PC-3 (cell line): Measurements from ENCODE around the gene TNNC2. TPM values are rescaled to one million over a fixed set of nuclear protein-coding genes. Genes with fewer than 3 reads are reported as not detected.
A peak's percentile ranks its signal among the peaks of the same experiment; 100 is the strongest.

ENCODE experiments used
- ATAC-seq: fragments of 200-7000 bp; cut with Tn5 transposase; 2 replicates; pipeline ENCODE4 v1.9.1; 2020; ENCODE audit warnings: mild to moderate bottlenecking, moderate library complexity
- BruUV-seq: library from RNA; stranded (reverse); fragments of 400-500 nt; replicated peaks from 2 replicates; lab custom pipeline; 2021; lab: Mats Ljungman, UMichigan
- CTCF ChIA-PET: fragments of 300-600 bp; sonication (Branson Sonifier 250); formaldehyde crosslinking; loops from one replicate; lab custom pipeline; 2022; ENCODE audit warnings: antibody characterized with exemption; lab: Charles Lee
- POLR2A ChIA-PET: fragments of 300-600 bp; sonication (Branson Sonifier 250); formaldehyde crosslinking; loops from one replicate; lab custom pipeline; 2022; ENCODE audit warnings: antibody characterized with exemption; ENCODE audit not compliant: unreplicated experiment; lab: Charles Lee
- DNase-seq: peaks from one replicate; pipeline ENCODE4 v3.0.0-alpha.2; 2015
- H2AFZ ChIP-seq: fragments of 300-600 bp; sonication (generic); 2 replicates; pipeline ENCODE4 v1.6.0; 2016; ENCODE audit warnings: antibody characterized with exemption, low read length
- H3F3A ChIP-seq: fragments of 300-600 bp; sonication (generic); one replicate; pipeline ENCODE4 v1.6.0; 2017; ENCODE audit warnings: antibody characterized with exemption, low read length, control low read depth, mild to moderate bottlenecking; ENCODE audit not compliant: unreplicated experiment
- H3K27ac ChIP-seq: fragments of 300-600 bp; sonication (generic); 2 replicates; pipeline ENCODE4 v1.5.1; 2016; ENCODE audit warnings: mild to moderate bottlenecking, low read length
- H3K27me3 ChIP-seq: fragments of 300-600 bp; sonication (generic); 2 replicates; pipeline ENCODE4 v1.6.1; 2016; ENCODE audit warnings: low read length, mixed read lengths
- H3K36me3 ChIP-seq: fragments of 300-600 bp; sonication (generic); 2 replicates; pipeline ENCODE4 v1.6.1; 2016; ENCODE audit warnings: low read depth, mixed run types, low read length, mixed read lengths
- H3K4me1 ChIP-seq: fragments of 300-600 bp; sonication (generic); 2 replicates; pipeline ENCODE4 v1.5.1; 2016; ENCODE audit warnings: low read length; ENCODE audit not compliant: insufficient read depth
- H3K4me2 ChIP-seq: fragments of 300-600 bp; sonication (generic); 2 replicates; pipeline ENCODE4 v1.6.0; 2016; ENCODE audit warnings: low read length
- H3K4me3 ChIP-seq: fragments of 300-600 bp; sonication (generic); 2 replicates; pipeline ENCODE4 v1.5.1; 2016; ENCODE audit warnings: mild to moderate bottlenecking, low read length, mixed read lengths
- H3K79me2 ChIP-seq: fragments of 300-600 bp; sonication (generic); 2 replicates; pipeline ENCODE4 v1.6.1; 2017; ENCODE audit warnings: low read length, mixed read lengths
- H3K9ac ChIP-seq: fragments of 300-600 bp; sonication (generic); 2 replicates; pipeline ENCODE4 v1.6.0; 2016; ENCODE audit warnings: mild to moderate bottlenecking, low read length
- H3K9me2 ChIP-seq: fragments of 300-600 bp; sonication (generic); replicated peaks from 2 replicates; pipeline ENCODE4 v1.6.1; 2016; ENCODE audit warnings: mixed run types, low read length, mixed read lengths
- H3K9me3 ChIP-seq: fragments of 300-600 bp; sonication (generic); 2 replicates; pipeline ENCODE4 v1.6.1; 2016; ENCODE audit warnings: low read length, mixed read lengths
- H4K20me1 ChIP-seq: fragments of 300-600 bp; sonication (generic); 2 replicates; pipeline ENCODE4 v1.6.1; 2016; ENCODE audit warnings: low read length, mixed read lengths
- EZH2 ChIP-seq: fragments of 300-600 bp; sonication (generic); IDR thresholded peaks from one replicate; pipeline ENCODE4 v1.6.1; 2017; ENCODE audit warnings: antibody characterized with exemption, mild to moderate bottlenecking, low read length; ENCODE audit not compliant: unreplicated experiment
- EZH2phosphoT487 ChIP-seq: fragments of 300-600 bp; sonication (generic); IDR thresholded peaks from 2 replicates; pipeline ENCODE4 v1.6.1; 2018; ENCODE audit warnings: mild to moderate bottlenecking, antibody characterized with exemption, low read length, borderline replicate concordance
- intact Hi-C: fragments of 100-400 bp; cut with micrococcal nuclease; formaldehyde crosslinking; loops from 2 replicates; pipeline ENCODE4 v1.9.0; 2023
- total RNA-seq: library from RNA; depleted of rRNA; stranded (reverse); fragments of >200 nt; gene quantifications from 2 replicates; pipeline ENCODE4 v1.2.3, GENCODE V29; 2014
- TF ChIP-seq, protein P1 (sequence below): fragments of 300-600 bp; sonication (generic); conservative IDR thresholded peaks from 2 replicates; pipeline ENCODE4 v1.5.1; 2017; ENCODE audit warnings: antibody characterized with exemption, low read depth, mild to moderate bottlenecking, low read length

TNNC2 gene
- total RNA-seq, 1 experiment from 2014 or later, result not detected

DNA sequence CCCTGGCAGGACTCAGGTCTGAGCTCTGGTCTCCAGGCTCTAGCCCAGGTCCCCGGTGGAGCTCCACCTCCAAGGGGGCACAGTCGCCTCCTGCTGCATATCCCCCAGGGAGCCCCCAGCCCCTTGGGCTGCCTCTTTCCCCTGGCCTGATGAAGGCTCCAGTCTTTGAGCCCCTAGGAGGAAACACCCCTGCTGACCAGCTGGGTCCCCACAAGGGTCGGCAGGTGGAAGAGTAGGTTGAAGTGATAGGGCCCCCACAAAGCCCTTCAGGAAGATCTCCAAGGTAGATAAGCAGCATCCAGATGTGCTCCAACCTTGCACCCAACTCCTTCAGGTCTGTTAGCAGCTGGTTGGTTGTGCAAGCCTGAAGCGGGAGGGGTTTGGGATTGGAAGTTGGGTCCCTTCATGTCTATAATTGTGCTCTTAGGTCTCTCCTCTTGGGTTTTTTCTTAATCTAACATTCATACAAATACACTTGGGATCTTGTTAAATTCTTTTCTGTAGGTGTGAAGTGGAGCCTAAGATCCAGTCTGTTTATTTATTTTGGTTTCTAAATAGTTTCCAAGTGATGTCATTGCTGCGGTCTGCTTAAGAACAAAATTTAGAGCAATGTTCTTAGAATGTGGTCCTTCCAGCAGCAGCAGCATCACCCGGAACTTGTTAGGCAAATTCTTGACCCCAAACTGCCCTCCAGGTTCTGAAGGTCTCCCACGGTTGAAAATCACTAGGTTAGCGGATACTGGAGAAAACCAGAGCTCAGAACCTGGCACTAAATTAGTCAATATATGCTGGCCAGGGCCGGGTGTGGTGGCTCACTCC, 9.5 kb downstream of the TNNC2 start:
- Histone ChIP-seq H3K4me1 (peaks cover 32% of the 10 kb centered on the region; the same call in 1 of the 2 replicates), H4K20me1 (peaks cover 11% of the 10 kb centered on the region; the same call in 1 of the 2 replicates), H3K9me2 (no peaks in the 10 kb centered on the region), H3K9ac (no peak overlapping the region), H3K27me3 (no peaks in the 10 kb centered on the region), H3K36me3 (peaks cover 30% of the 10 kb centered on the region), H3K27ac (0 out of 2 replicates have a peak overlapping the region, but pooled peaks have one; percentile 1), H3F3A (peaks cover 11% of the 10 kb centered on the region), H3K4me3 (no peak overlapping the region), H3K9me3 (no peaks in the 10 kb centered on the region), H3K79me2 (peaks cover 33% of the 10 kb centered on the region), H3K4me2 (no peak overlapping the region), H2AFZ (no peak overlapping the region)
- TF ChIP-seq EZH2, result no peak
- TF ChIP-seq, protein P1, sequence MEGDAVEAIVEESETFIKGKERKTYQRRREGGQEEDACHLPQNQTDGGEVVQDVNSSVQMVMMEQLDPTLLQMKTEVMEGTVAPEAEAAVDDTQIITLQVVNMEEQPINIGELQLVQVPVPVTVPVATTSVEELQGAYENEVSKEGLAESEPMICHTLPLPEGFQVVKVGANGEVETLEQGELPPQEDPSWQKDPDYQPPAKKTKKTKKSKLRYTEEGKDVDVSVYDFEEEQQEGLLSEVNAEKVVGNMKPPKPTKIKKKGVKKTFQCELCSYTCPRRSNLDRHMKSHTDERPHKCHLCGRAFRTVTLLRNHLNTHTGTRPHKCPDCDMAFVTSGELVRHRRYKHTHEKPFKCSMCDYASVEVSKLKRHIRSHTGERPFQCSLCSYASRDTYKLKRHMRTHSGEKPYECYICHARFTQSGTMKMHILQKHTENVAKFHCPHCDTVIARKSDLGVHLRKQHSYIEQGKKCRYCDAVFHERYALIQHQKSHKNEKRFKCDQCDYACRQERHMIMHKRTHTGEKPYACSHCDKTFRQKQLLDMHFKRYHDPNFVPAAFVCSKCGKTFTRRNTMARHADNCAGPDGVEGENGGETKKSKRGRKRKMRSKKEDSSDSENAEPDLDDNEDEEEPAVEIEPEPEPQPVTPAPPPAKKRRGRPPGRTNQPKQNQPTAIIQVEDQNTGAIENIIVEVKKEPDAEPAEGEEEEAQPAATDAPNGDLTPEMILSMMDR, result no peak
- TF ChIP-seq EZH2phosphoT487, result no peak
- ChIA-PET CTCF (no interaction called here), POLR2A (interaction anchor here (0.6 kb wide), 1 partner anchor 932 kb away, joined by 3 read pairs; the partner anchor contains the start of gene YWHAB)
- peak; percentile 45 for DNase-seq
- BruUV-seq, result no TSS peak
- no peak; the same call in 1 of the 2 replicates for ATAC-seq
- intact Hi-C loops, result loop anchor here (10.0 kb wide), 1 partner anchor 117 kb away; the partner anchor contains the start of gene PCIF1

DNA sequence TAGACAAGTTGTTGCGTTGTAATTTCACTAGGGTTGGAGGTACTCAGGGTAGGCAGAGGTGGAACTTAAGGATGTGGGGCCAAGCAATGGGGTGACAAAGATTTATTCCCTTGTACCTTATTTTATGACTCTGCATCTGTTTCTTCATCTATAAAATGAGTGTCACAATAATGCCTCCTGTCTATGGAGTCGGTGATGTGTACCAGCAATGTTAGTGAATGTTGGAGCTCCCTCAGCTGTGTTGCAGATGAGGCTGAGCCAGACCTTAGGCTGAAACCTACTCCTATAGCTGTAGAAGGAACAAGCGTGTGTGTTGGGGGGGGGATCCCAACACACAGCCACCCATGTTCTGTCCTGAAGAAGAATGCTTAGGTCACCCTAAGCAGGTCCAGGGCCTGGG, 10.2 kb downstream of the TNNC2 start:
- intact Hi-C loops, result loop anchor here (10.0 kb wide), 1 partner anchor 118 kb away; the partner anchor contains the start of gene PCIF1
- H3K27ac ChIP-seq, result no peak overlapping the region
- H2AFZ ChIP-seq, result no peak overlapping the region
- ATAC-seq, result no peak
- TF ChIP-seq, protein P1, result no peak
- no peak for TF ChIP-seq EZH2
- TF ChIP-seq EZH2phosphoT487, result no peak
- H3K9me2 ChIP-seq, result no peaks in the 10 kb centered on the region
- peaks cover 30% of the 10 kb centered on the region for H3K36me3 ChIP-seq
- no TSS peak for BruUV-seq
- CTCF ChIA-PET, result no interaction called here
- H3K9ac ChIP-seq, result no peak overlapping the region
- H3F3A ChIP-seq, result peaks cover 11% of the 10 kb centered on the region
- DNase-seq, result no peak
- H3K4me2 ChIP-seq, result no peak overlapping the region
- no peak overlapping the region for H3K4me3 ChIP-seq
- peaks cover 32% of the 10 kb centered on the region for H3K4me1 ChIP-seq
- H3K9me3 ChIP-seq, result no peaks in the 10 kb centered on the region
- peaks cover 11% of the 10 kb centered on the region; the same call in 1 of the 2 replicates for H4K20me1 ChIP-seq
- H3K79me2 ChIP-seq, result peaks cover 35% of the 10 kb centered on the region
- POLR2A ChIA-PET, result interaction anchor here (0.6 to 0.8 kb wide), 2 partner anchors 17 to 932 kb away, joined by 3 read pairs; partner anchors contain the start of gene YWHAB
- no peaks in the 10 kb centered on the region for H3K27me3 ChIP-seq
